Medulla oblongata (tissue), 1 donor: ENCODE results near the gene SIK2.
A peak's percentile ranks its signal among the peaks of the same experiment; 100 is the strongest.
"Not testable (repeated sequence)": the region's sequence is repeated elsewhere in the genome, so short reads cannot be mapped to it uniquely, and the experiment has no call there.

ENCODE experiments used
- DNase-seq: peaks from one replicate; pipeline ENCODE4 v3.0.0-alpha.2; 2015; ENCODE audit errors: extremely low spot score

Gene SIK2

DNA sequence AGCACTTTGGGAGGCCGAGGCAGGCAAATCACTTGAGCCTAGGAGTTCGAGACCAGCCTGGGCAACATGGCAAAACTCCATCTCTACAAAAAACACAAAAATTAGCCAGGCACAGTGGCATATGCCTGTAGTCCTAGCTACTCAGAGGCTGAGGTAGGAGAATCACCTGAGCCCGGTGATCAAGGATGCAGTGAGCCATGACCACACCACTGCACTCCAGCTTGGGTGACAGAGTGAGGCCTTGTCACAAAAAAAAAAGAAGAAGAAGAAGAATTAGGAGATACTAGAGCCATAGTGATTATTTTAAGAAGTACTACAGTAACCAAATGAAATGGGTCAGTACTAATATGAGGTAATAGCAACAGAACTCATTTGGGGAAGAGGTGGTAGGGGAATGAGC, 56.2 kb downstream of the SIK2 start:
- DNase-seq: not testable (repeated sequence)

DNA sequence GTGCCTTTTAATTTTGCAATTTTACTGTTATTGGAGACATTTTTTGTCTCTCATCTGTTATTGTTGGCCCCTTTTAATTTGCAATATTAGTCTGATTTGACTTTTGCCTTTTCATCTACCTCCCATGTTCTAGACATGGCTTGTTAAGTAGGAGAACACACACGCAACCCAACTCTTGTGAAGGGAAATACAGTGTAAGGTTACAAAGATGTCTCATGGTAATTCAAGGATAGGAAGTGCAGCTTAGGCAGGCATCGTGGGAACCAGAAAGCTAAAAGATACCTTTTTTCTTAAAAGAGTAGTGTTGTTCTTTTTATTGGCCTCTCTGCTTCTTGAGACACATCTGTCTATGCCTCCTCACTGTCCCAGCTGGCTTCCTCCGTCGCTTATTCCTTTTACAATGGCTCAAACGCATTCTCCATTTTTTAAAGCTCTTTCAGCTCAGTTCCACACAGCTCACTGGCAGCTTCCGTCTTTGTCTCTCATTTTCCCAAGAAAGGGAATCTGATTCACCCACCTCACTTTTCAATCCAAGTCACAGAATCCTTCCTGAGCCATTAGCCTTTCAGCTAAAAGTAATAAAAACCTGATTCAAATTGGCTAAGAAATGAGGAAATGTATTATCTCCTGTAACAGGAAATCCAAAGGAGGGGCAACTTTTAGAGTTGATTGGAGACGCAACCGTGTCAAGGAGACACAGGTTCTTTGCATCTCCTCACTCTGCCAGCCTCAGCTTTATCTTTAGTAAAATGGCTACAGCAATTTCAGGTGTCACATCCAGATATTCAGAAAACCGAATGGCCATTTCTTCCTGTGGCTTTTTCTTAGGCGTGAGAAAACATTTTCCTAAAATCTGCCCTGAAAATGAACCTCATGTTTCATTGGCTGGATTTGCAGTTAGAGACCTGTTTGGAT, 57.2 kb downstream of the SIK2 start:
- DNase-seq: no peak

DNA sequence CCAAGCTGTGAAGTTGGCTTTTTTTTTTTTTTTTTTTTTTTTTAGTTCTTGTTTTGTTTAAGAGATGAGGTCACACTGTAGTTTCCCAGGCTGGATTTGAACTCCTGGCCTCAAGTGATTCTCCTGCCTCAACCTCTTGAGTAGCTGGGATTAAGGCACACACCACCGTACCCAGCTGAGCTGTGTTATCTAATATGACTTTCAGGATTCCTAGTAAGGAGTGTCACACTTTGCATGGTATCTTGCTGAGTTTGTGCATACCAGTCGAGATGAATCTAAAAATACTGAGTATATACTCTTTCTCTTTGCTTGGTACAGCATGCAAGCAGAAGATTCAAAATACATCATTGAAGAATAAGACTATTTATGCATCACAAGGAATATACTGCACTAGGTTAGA, 58.6 kb downstream of the SIK2 start:
- no peak for DNase-seq

DNA sequence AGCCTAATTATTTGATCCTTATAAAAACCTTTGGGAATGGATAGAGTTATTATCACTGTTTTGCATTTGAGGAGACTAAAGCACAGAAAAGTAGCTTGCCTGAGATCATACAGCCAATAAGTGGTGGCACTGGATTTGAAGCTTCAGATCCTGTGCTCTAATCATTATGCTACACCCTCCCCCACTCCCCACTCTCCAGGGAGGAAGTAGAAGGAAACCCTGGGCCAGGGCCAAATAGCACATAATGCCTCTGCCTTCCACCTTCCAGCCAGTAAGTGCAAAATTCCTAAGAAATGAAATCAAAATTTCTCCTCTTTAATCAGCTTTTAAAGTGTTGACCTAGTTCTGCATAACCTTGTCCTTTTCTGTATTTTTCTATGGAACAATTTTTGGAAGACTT, 61.6 kb downstream of the SIK2 start:
- DNase-seq: peak; percentile 33

DNA sequence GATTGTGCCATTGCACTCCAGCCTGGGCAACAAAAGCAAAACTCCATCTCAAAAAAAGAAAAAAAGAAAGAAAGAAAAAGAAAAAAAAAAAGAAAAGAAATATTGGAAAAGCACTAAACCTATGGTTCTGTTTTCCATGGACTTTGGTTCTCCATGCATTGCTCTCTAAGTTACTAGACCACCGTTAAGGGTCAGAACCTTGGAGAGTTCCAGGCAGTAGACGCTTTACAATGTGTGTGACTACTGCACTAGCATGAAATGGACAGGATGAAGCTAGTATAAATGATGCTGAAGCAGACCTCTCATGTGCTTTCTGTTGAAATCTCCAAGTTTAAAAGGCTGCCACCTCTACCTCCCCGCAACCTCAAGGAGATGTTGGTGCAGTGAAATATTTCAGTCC, 63.5 kb downstream of the SIK2 start:
- DNase-seq: peak; percentile 28

DNA sequence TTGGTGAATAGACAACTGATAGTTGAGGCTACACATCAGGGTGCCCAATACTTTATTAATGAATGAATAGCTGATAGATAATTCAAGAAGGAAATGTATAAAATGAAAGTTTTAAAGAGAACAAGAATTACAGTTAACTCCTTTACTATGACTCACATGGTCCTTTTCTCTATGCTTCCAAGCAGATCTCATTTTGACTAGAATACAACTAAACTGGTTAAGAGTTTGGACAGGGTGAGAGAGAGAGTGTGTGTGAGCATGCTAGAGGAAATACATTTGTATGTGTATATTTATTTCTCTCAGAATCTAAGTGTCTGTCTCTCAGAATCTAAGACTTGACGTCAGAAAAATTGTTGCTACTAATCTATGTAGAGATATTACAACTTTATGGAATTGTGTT, 66.7 kb downstream of the SIK2 start:
- DNase-seq: no peak

DNA sequence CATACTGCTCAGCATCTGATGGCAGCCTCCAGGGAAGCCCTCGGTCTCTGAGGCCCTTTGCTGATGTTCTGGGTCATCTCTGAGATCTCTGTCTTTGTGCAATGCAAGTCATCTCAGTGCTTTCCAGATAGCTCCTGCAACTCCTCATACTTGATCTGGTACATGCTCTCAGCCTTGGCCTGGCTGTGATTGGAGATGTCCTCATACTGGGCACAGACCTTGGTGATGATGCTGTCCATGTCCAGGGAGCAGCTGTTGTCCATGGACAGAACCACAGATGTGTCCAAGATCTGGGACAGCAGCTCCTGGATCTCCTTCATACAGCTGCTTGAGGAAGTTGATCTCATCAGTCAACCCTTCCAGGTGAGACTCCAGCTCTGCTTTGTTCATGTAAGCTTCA, 69.1 kb downstream of the SIK2 start:
- DNase-seq: no peak

DNA sequence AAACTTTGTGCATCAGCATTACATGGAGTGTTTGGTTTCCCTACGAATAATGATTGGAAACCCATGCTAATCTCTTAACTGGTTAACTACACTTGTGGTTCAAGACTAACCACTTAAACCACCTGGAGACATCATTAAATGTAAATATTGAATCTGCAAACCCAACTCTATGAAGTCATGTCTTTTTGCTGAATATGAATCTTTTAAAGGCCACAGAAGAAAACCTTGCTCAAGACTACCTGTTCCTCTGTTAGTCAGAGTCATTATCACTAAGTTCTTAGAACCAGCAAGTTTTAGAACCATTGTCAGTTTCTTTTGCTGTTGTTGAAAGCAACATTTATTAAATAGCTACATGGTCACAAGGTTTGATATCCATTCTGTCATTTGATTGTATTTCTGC, 70.7 kb downstream of the SIK2 start:
- no peak for DNase-seq

DNA sequence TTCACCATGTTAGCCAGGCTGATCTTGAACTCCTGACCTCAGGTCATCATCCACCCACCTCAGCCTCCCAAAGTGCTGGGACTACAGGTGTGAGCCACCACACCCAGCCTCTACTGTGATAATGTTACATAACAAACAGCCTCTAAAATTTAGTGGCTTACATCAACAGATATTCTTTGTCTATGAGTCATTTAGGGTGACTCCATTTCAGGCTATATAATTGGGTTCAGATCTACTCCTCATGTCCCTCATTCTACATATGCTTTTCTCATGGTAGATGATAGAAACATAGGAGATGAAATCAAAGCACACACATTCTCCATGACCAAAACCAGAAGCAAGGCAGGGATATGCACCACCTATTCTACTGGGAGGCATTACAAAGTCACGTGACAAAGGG, 72.7 kb downstream of the SIK2 start:
- DNase-seq: no peak

DNA sequence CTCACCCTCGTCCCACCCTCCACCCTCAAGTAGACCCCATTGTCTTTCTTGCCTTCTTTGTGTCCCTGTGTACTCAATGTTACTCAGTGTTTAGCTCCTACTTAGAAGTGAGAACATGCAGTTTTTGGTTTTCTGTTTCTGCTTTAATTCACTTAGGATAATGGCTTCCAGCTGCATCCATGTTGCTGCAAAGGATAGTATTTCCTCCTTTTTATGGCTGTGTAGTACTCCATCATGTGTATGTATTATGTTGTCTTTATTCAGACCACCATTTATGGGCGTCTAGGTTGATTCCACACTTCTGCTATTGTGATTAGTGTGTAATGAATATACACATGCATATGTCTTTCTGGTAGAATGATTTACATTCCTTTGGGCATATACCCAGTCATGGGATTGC, 73.6 kb downstream of the SIK2 start:
- DNase-seq: no peak

DNA sequence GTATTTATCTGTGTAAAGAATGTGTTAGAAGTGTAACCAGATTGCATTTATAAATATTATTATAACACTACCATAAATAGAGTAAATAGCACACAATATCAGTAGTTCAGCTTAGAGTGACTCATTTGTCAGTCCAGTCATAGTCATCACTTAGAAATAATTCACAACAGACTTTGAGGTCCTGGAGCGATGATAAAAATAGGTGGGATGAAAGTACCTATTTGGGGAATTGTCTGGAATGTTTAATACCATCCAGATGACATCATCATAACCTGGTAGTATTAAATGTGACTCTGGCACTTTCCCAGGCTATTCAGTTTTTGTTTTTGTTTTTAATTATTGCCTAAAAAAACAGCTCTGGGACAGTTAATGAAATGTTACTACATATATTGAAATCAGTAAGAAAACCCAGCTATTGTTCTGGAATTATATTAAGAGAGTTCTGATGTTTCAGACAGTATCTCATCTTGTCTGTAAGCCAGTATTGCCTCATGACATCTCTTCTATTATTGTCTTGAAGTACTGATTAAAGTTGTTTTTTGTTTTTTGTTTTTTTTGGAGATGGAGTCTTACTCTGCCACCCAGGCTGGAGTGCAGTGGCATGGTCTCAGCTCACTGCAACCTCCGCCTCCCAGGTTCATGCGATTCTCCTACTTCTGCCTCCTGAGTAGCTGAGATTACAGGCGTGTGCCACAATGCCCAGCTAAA, 74.8 kb downstream of the SIK2 start:
- DNase-seq: no peak

DNA sequence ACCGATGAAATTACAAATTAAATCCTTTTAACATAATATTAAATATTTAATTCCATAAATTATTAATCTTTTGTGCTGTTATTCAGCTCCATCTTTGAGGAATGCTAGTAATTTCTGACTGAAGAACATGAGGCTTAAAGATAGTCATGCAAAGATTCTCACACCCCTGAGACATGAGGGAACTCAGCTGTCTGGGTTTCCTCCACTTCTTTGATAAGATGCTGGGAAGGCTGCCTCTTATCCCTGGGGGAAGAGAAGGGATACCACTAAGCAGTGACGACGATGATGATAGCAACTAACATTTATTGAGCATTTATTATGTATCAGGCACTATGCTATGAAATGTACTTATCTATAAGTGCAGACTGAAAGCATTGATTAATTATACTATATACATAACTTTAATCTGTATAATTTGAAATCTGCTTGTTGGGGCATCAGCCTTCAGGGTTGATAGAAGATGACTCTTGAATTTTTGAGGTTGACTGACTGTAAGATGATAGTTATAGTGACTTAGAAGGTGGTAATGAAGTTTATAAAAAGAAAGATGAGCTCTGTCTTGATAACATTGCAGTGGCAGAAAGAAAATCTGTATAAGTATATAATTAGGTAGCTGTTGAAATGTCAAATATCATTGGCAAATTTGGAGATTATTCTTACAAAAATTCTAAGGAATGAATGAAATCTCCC, 78.4 kb downstream of the SIK2 start:
- no peak for DNase-seq

DNA sequence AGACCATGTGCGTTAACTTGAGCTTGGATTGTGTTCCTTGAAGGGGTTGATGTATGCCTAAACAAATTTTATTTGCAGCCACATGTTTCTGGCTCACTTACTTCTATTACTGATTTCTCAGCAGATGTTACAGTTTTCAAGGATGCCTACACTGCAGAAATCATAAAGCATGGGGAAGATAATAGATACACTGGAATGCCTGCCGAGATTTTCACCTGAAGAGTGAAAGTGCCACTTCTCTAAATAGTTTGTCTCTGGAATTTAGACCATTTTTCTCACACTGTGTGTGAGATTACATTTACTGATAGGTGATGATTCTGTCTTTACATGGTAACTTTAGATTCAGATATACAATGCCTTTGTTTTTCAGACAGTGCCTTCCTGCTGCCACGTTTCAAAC, 81.6 kb downstream of the SIK2 start:
- DNase-seq: no peak

DNA sequence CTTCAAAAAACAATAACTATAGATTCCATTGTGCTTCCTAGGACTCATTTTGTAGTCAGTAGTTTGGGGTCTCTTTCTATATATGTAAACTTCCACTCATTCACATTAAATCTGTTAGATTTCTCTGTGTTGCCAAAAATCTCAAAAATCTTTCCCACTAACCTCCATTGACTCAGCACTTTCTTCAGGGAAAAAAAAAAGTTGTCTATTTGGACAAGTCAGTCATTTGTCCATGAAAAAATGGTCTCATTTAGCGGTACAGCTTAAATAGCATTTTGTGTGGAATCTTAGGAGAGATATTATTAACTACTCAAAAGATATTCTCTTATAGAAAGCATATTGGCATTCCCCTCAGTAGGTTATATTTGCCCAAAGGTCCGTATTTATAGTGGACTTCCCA, 82.0 kb downstream of the SIK2 start:
- DNase-seq: no peak

DNA sequence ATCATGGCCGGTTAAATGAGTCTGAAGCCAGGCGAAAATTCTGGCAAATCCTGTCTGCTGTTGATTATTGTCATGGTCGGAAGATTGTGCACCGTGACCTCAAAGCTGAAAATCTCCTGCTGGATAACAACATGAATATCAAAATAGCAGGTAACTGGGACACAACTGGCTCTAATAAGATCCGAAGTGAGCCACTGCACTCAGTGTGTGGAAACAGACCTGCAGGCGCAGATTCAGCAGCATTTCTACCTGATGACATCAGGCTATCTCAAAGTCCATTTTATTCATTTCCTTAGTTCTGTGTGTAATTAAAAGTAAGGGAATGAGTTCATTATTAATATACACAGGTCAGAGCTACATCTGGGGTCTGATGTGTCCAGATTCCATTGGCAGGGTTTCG, 85.8 kb downstream of the SIK2 start:
- no peak for DNase-seq

DNA sequence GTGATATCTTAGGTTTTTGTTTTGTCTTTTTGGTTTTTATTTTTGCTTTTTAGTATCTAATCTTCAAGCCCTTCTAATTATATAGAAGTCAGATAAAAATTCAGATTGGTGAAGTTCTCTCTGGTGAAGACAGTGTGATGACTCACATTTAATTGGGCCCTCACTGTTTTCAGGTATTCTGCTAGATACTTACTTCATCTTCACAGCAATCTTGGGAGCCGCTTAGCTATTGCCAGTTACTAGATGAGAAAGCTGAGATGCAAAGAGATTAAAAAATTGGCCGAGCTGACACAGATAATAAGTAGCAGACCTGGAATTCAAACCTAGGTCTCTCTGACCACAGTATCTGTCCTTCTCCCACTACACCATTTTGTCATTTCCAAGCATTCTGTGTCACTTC, 88.9 kb downstream of the SIK2 start:
- DNase-seq: no peak

DNA sequence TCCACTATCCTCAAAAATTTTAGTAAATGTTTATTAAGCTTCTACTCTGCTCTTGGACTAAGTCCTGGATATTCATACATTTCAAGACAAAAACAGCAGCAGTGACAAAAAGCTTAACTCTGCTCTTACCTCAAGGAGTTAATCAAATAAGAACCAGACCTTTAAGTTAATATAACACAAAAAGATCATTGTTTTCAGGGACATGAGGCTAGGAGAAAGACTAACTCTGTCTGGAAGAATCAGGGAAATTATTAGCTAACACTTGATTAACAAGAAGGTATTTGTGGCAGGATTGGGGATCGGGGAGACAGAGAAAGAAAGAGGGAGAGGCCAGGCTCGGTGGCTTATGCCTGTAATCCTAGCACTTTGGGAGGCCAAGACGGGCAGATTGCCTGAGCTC, 89.5 kb downstream of the SIK2 start:
- no peak for DNase-seq

DNA sequence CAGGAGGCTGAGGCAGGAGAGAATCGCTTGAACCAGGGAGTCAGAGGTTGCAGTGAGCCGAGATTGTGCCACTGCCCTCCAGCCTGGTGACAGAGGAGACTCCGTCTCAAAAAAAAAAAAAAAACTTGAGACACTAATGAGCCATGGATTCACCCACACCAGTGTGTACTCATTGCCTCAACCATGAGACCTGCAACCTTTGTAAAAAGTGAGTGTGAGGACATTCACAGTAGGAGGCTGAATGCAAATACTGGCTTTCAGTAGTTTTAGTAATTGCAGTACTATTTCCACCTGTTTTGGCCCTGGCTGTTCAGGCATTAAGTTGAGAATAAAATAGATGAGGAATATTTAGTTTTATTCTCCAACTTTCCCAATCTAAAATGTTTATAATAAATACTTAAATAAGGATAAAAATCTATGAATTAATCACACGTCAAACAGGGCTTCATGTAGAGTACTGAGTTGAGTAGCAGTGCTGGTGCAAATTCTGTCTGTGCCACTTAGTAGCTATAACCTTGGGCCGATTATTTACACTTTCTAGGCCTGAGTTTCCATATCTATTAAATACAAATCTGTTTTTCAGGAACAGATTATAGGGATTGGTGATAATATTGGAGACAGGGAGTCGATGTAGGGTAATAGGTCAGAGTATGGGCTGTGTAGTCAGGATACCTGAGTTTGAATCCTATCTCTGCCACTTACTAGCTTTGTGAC, 91.1 kb downstream of the SIK2 start:
- DNase-seq: no peak

DNA sequence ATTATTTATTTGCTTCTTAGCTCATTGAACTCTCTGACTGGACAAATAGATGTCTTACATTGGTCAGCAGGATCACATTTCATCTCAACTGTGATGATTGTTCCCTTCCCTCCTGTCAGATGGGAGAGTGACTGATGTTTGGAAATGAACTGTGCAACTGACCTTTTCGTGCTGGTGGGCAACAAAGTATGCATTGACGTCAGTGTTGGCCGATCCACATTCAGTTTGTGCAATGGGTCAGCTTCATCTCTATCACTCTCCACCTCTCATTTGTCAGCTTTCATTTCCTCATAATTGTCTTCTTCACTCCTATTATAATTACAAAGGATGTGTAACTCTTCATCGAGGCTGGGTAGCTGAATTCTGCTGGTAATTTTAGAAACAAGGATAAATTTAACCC, 92.6 kb downstream of the SIK2 start:
- DNase-seq: peak; percentile 33

DNA sequence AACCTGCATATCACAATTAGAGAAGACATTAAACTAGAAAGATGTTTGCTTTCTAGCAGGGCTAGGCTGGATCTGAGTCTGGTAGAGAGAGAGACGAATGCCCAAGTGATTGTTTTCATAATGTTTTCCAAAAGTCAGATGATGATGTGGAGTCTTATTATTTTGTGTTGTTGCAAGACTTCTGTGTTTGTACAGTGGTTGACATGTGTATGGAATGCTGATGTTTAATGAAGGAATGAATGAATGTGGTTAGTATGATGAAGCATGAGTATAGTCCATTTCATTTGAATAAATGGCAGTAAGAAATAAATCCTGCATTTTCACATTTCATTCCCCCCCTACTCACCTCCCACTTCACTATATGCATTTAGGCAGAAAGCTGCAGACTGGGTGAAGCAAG, 94.3 kb downstream of the SIK2 start:
- DNase-seq: no peak

DNA sequence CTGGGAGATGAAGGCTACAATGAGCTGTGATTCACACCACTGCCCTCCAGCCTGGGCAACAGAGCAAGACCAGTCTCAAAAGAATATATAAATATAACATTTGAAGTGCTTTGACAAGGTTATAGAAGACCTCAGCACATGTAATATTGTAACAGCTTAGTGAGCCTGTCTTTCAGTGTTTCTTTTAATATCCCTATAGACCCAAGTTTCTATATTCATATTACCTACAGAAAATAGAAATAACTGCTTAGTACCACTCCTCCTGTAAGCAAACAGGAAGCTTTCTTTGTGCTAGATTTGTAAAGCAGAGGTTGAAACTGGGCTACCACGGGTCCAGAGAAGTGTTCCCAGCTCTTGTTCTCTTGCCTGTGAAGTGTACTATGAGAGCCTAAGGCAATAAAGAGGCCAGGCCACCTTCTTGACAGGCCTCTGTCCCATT, 95.7 kb downstream of the SIK2 start:
- DNase-seq: no peak
